Glutamatergic neuron (in vitro differentiated cells): Measurements from ENCODE around the gene GNG8. TPM values are rescaled to one million over a fixed set of nuclear protein-coding genes. Genes with fewer than 3 reads are reported as not detected.
"Not testable (repeated sequence)": the region's sequence is repeated elsewhere in the genome, so short reads cannot be mapped to it uniquely, and the experiment has no call there.

Experiments used
- DNase-seq: peaks from one replicate; pipeline ENCODE4 v3.0.0; 2022
- H3K27ac Mint-ChIP-seq: one replicate; pipeline ENCODE4 v1.8.0; 2020; ENCODE audit warnings: mild to moderate bottlenecking, mixed read lengths, inconsistent platforms; ENCODE audit not compliant: unreplicated experiment
- H3K27me3 Mint-ChIP-seq: one replicate; pipeline ENCODE4 v1.8.0; 2020; ENCODE audit warnings: mild to moderate bottlenecking, moderate library complexity, mixed read lengths, inconsistent platforms; ENCODE audit not compliant: unreplicated experiment
- H3K36me3 Mint-ChIP-seq: one replicate; pipeline ENCODE4 v1.8.0; 2020; ENCODE audit warnings: mild to moderate bottlenecking, mixed read lengths, inconsistent platforms; ENCODE audit not compliant: unreplicated experiment
- H3K4me1 Mint-ChIP-seq: one replicate; pipeline ENCODE4 v1.8.0; 2020; ENCODE audit warnings: mild to moderate bottlenecking, low read depth, mixed read lengths, inconsistent platforms; ENCODE audit not compliant: unreplicated experiment
- H3K4me3 Mint-ChIP-seq: one replicate; pipeline ENCODE4 v1.8.0; 2020; ENCODE audit warnings: mild to moderate bottlenecking, mixed read lengths, inconsistent platforms; ENCODE audit not compliant: unreplicated experiment
- H3K9me3 Mint-ChIP-seq: one replicate; pipeline ENCODE4 v1.8.0; 2020; ENCODE audit warnings: mild to moderate bottlenecking, moderate library complexity, mixed read lengths, inconsistent platforms; ENCODE audit not compliant: unreplicated experiment
- CTCF ChIP-seq: fragments of 200-600 bp; sonication (generic); IDR thresholded peaks from one replicate; pipeline ENCODE4 v1.5.0; 2021; ENCODE audit not compliant: partially characterized antibody, unreplicated experiment
- total RNA-seq: library from RNA; stranded (reverse); fragmentation: NEBNext Ultra II Directional; extraction: Animal tissue kit (Norgen Biotek cat#: 25700); gene quantifications from one replicate; pipeline ENCODE4 v1.2.1, GENCODE V29; 2021; ENCODE audit not compliant: unreplicated experiment

Gene GNG8
- total RNA-seq, 1 donor from 2014 or later = 54.6 TPM

GRCh38 chr19:46629546-46630025, 6.4 kb downstream of the GNG8 start:
- TF ChIP-seq CTCF = no peak
- peak overlapping the region; percentile 66 for H3K27ac Mint-ChIP-seq
- H3K27me3 Mint-ChIP-seq = peaks cover 8% of the 10 kb centered on the region
- H3K4me3 Mint-ChIP-seq = peak overlapping the region; percentile 20
- peaks cover 11% of the 10 kb centered on the region for H3K9me3 Mint-ChIP-seq
- H3K36me3 Mint-ChIP-seq = no peaks in the 10 kb centered on the region
- H3K4me1 Mint-ChIP-seq = peaks cover 28% of the 10 kb centered on the region
- no peak for DNase-seq

- Mint-ChIP-seq H3K9me3 (peaks cover 11% of the 10 kb centered on the region), H3K4me1 (peaks cover 28% of the 10 kb centered on the region)
- not testable (repeated sequence) for H3K27me3 Mint-ChIP-seq, H3K36me3 Mint-ChIP-seq, DNase-seq, H3K4me3 Mint-ChIP-seq, H3K27ac Mint-ChIP-seq
Measured at GRCh38 chr19:46628970-46629369, 7.0 kb downstream of the GNG8 start.

- TF ChIP-seq CTCF = no peak
- Mint-ChIP-seq H3K36me3 (no peaks in the 10 kb centered on the region), H3K27me3 (peaks cover 2% of the 10 kb centered on the region), H3K9me3 (peaks cover 8% of the 10 kb centered on the region), H3K27ac (no peak overlapping the region), H3K4me1 (peaks cover 18% of the 10 kb centered on the region), H3K4me3 (no peak overlapping the region)
- DNase-seq = no peak
Measured at GRCh38 chr19:46626446-46626845, 9.6 kb downstream of the GNG8 start.

GRCh38 chr19:46625731-46626130, 10.3 kb downstream of the GNG8 start:
- Mint-ChIP-seq H3K27ac (no peak overlapping the region), H3K4me1 (peaks cover 19% of the 10 kb centered on the region), H3K27me3 (peaks cover 2% of the 10 kb centered on the region), H3K4me3 (no peak overlapping the region), H3K36me3 (no peaks in the 10 kb centered on the region), H3K9me3 (peaks cover 6% of the 10 kb centered on the region)
- no peak for TF ChIP-seq CTCF
- no peak for DNase-seq

- Mint-ChIP-seq H3K4me1 (peaks cover 23% of the 10 kb centered on the region), H3K27me3 (peaks cover 2% of the 10 kb centered on the region), H3K4me3 (peak within 1 kb of the TSS; percentile 52), H3K36me3 (no peaks in the 10 kb centered on the region), H3K9me3 (peaks cover 6% of the 10 kb centered on the region), H3K27ac (peak within 1 kb of the TSS; percentile 33)
- TF ChIP-seq CTCF = no peak
- DNase-seq = no peak
Measured at GRCh38 chr19:46624958-46625661, 10.9 kb downstream of the GNG8 start, which contains the start of gene PTGIR. TSS of gene PTGIR (minus strand) at chr19:46625089. CDS start at chr19:46624225, 864 bp downstream.
